ENCODE results near the gene PCNX2. TPM values are rescaled to one million over a fixed set of nuclear protein-coding genes. Genes with fewer than 3 reads are reported as not detected.

The PCNX2 gene
- total RNA-seq, 1 donor from 2014 or later: 29.5 TPM

- no peak for TF ChIP-seq CTCF (IDR thresholded peaks at IDR 0.05; ENCODE audit: insufficient read depth, low read length, poor library complexity, severe bottlenecking)
- no peaks in the 10 kb centered on the region for H3K27me3 ChIP-seq (ENCODE audit: control insufficient read depth, insufficient read depth, low read length)
Measured at GRCh38 chr1:232982238-232982944, 313.1 kb downstream of the PCNX2 start.

GRCh38 chr1:232980986-232981560 is 314.5 kb downstream of the PCNX2 start:
- no peak overlapping the region for H3K4me3 ChIP-seq (ENCODE audit: low read depth, low read length)
- H3K36me3 ChIP-seq (ENCODE audit: control insufficient read depth, insufficient read depth, low read length): no peaks in the 10 kb centered on the region
- no peaks in the 10 kb centered on the region for H3K27me3 ChIP-seq (ENCODE audit: control insufficient read depth, insufficient read depth, low read length)
- DNase-seq (ENCODE audit: low read depth): no peak
- no peak for TF ChIP-seq CTCF (IDR thresholded peaks at IDR 0.05; ENCODE audit: insufficient read depth, low read length, poor library complexity, severe bottlenecking)

More at GRCh38 chr1:232982238-232982944, 313.1 kb downstream of the PCNX2 start:
- no peak for DNase-seq (ENCODE audit: low read depth)
- H3K4me3 ChIP-seq (ENCODE audit: low read depth, low read length): no peak overlapping the region
- no peaks in the 10 kb centered on the region for H3K36me3 ChIP-seq (ENCODE audit: control insufficient read depth, insufficient read depth, low read length)

GRCh38 chr1:232980355-232980978 is 315.1 kb downstream of the PCNX2 start:
- H3K4me3 ChIP-seq (ENCODE audit: low read depth, low read length): no peak overlapping the region
- no peak for TF ChIP-seq CTCF (IDR thresholded peaks at IDR 0.05; ENCODE audit: insufficient read depth, low read length, poor library complexity, severe bottlenecking)
- H3K27me3 ChIP-seq (ENCODE audit: control insufficient read depth, insufficient read depth, low read length): no peaks in the 10 kb centered on the region
- DNase-seq (ENCODE audit: low read depth): no peak
- H3K36me3 ChIP-seq (ENCODE audit: control insufficient read depth, insufficient read depth, low read length): no peaks in the 10 kb centered on the region

- no peak for DNase-seq (ENCODE audit: low read depth)
- H3K36me3 ChIP-seq (ENCODE audit: control insufficient read depth, insufficient read depth, low read length): no peaks in the 10 kb centered on the region
- H3K27me3 ChIP-seq (ENCODE audit: control insufficient read depth, insufficient read depth, low read length): no peaks in the 10 kb centered on the region
- no peak for TF ChIP-seq CTCF (IDR thresholded peaks at IDR 0.05; ENCODE audit: insufficient read depth, low read length, poor library complexity, severe bottlenecking)
- H3K4me3 ChIP-seq (ENCODE audit: low read depth, low read length): no peak overlapping the region
Measured at GRCh38 chr1:232979558-232979957, 316.0 kb downstream of the PCNX2 start.

GRCh38 chr1:232978815-232979214 is 316.7 kb downstream of the PCNX2 start:
- DNase-seq (ENCODE audit: low read depth): no peak
- H3K36me3 ChIP-seq (ENCODE audit: control insufficient read depth, insufficient read depth, low read length): no peaks in the 10 kb centered on the region
- no peak for TF ChIP-seq CTCF (IDR thresholded peaks at IDR 0.05; ENCODE audit: insufficient read depth, low read length, poor library complexity, severe bottlenecking)
- H3K27me3 ChIP-seq (ENCODE audit: control insufficient read depth, insufficient read depth, low read length): no peaks in the 10 kb centered on the region
- no peak overlapping the region for H3K4me3 ChIP-seq (ENCODE audit: low read depth, low read length)
